Calu3 (cell line): ENCODE results near the gene PPAN. TPM values are rescaled to one million over a fixed set of nuclear protein-coding genes. Genes with fewer than 3 reads are reported as not detected.

Experiments used
- BruUV-seq: library from RNA; stranded (reverse); fragments of 400-500 nt; replicated peaks from 2 replicates; lab custom pipeline; 2021; lab: Mats Ljungman, UMichigan
- CTCF ChIA-PET: fragments of 300-600 bp; sonication (Branson Sonifier 250); formaldehyde crosslinking; loops from one replicate; lab custom pipeline; 2022; ENCODE audit warnings: antibody characterized with exemption; lab: Charles Lee
- DNase-seq: peaks from one replicate; pipeline ENCODE4 v3.0.0; 2022
- H3K27ac Mint-ChIP-seq: one replicate; pipeline ENCODE4 v1.8.0; 2022; ENCODE audit warnings: mixed read lengths; ENCODE audit not compliant: unreplicated experiment
- H3K27me3 Mint-ChIP-seq: one replicate; pipeline ENCODE4 v1.8.0; 2022; ENCODE audit warnings: mixed read lengths; ENCODE audit not compliant: unreplicated experiment
- H3K36me3 Mint-ChIP-seq: one replicate; pipeline ENCODE4 v1.8.0; 2022; ENCODE audit warnings: mild to moderate bottlenecking, moderate library complexity, mixed read lengths; ENCODE audit not compliant: insufficient read depth, unreplicated experiment
- H3K4me1 Mint-ChIP-seq: one replicate; pipeline ENCODE4 v1.8.0; 2022; ENCODE audit warnings: mild to moderate bottlenecking, low read depth, mixed read lengths; ENCODE audit not compliant: unreplicated experiment
- H3K4me3 Mint-ChIP-seq: one replicate; pipeline ENCODE4 v1.8.0; 2022; ENCODE audit warnings: mild to moderate bottlenecking, low read depth, moderate library complexity, mixed read lengths; ENCODE audit not compliant: unreplicated experiment
- H3K9me3 Mint-ChIP-seq: one replicate; pipeline ENCODE4 v1.8.0; 2022; ENCODE audit warnings: low read depth, mixed read lengths; ENCODE audit not compliant: unreplicated experiment
- intact Hi-C: fragments of 100-400 bp; cut with micrococcal nuclease; formaldehyde crosslinking; loops from one replicate; pipeline ENCODE4 v1.10.0; 2022; ENCODE audit not compliant: unreplicated experiment
- total RNA-seq: library from RNA; stranded (reverse); gene quantifications from 2 replicates; pipeline ENCODE4 v1.2.3, GENCODE V29; 2022
- TF ChIP-seq, protein P1 (sequence below): fragments of 200-600 bp; IDR thresholded peaks from one replicate; pipeline ENCODE4 v1.8.0; 2022; ENCODE audit warnings: antibody characterized with exemption; ENCODE audit not compliant: unreplicated experiment

PPAN gene
- total RNA-seq, 1 experiment from 2014 or later, result 52.2 TPM

DNA sequence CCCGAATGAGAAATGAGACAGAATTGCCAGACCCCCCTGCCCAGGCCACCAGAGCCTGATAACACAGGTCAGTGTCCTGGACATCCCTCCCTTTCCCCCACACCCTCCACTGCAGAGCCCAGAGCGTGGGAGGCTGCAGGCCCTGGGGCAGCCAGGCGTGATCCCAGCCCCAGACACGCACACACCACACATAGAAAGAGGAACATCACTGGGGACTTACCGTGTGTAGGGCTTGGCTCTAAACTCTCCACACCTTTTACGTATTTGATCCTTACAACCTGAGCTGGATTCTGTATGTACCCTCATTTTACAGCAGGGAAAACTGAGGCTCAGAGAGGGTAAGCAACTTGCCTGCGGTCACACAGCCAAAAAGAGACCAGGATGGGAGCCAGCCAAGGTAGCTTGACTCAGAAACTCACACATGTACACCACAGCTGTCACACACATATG is 3.4 kb upstream of the PPAN start:
- CTCF ChIA-PET, result interaction anchor here (0.6 kb wide), 1 partner anchor 18 kb away, joined by 3 read pairs; no protein-coding TSS in a partner anchor
- H3K4me1 Mint-ChIP-seq, result peaks cover 7% of the 10 kb centered on the region
- H3K4me3 Mint-ChIP-seq, result no peak overlapping the region
- intact Hi-C loops, result no loop called here
- no peak for DNase-seq
- TF ChIP-seq, protein P1, sequence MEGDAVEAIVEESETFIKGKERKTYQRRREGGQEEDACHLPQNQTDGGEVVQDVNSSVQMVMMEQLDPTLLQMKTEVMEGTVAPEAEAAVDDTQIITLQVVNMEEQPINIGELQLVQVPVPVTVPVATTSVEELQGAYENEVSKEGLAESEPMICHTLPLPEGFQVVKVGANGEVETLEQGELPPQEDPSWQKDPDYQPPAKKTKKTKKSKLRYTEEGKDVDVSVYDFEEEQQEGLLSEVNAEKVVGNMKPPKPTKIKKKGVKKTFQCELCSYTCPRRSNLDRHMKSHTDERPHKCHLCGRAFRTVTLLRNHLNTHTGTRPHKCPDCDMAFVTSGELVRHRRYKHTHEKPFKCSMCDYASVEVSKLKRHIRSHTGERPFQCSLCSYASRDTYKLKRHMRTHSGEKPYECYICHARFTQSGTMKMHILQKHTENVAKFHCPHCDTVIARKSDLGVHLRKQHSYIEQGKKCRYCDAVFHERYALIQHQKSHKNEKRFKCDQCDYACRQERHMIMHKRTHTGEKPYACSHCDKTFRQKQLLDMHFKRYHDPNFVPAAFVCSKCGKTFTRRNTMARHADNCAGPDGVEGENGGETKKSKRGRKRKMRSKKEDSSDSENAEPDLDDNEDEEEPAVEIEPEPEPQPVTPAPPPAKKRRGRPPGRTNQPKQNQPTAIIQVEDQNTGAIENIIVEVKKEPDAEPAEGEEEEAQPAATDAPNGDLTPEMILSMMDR, result no peak
- H3K36me3 Mint-ChIP-seq, result peaks cover 22% of the 10 kb centered on the region
- H3K9me3 Mint-ChIP-seq, result no peaks in the 10 kb centered on the region
- H3K27ac Mint-ChIP-seq, result no peak overlapping the region
- BruUV-seq, result no TSS peak
- H3K27me3 Mint-ChIP-seq, result peaks cover 35% of the 10 kb centered on the region

DNA sequence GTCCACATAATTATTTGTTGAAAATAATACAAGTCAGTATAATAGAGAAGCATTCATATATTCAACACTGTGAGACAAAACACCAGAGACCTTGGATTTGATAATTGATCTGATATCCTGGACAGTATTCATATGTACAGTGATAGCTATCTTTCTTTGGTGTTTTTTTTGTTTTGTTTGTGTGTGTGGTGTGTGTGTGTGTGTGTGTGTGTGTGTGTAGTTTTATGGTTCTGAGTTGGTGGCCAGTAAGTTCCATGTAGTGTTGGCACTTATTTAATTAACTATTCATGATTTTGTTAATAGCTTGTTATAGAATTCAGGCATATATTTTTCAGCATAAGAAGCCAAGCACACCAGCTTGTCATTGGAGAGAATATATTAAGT is 2.0 kb upstream of the PPAN start:
- H3K36me3 Mint-ChIP-seq, result peaks cover 25% of the 10 kb centered on the region
- intact Hi-C loops, result no loop called here
- peaks cover 7% of the 10 kb centered on the region for H3K4me1 Mint-ChIP-seq
- DNase-seq, result no peak
- no TSS peak for BruUV-seq
- no peaks in the 10 kb centered on the region for H3K9me3 Mint-ChIP-seq
- CTCF ChIA-PET, result no interaction called here
- peaks cover 33% of the 10 kb centered on the region for H3K27me3 Mint-ChIP-seq
- TF ChIP-seq, protein P1, result no peak
- H3K4me3 Mint-ChIP-seq, result no peak overlapping the region
- H3K27ac Mint-ChIP-seq, result no peak overlapping the region

DNA sequence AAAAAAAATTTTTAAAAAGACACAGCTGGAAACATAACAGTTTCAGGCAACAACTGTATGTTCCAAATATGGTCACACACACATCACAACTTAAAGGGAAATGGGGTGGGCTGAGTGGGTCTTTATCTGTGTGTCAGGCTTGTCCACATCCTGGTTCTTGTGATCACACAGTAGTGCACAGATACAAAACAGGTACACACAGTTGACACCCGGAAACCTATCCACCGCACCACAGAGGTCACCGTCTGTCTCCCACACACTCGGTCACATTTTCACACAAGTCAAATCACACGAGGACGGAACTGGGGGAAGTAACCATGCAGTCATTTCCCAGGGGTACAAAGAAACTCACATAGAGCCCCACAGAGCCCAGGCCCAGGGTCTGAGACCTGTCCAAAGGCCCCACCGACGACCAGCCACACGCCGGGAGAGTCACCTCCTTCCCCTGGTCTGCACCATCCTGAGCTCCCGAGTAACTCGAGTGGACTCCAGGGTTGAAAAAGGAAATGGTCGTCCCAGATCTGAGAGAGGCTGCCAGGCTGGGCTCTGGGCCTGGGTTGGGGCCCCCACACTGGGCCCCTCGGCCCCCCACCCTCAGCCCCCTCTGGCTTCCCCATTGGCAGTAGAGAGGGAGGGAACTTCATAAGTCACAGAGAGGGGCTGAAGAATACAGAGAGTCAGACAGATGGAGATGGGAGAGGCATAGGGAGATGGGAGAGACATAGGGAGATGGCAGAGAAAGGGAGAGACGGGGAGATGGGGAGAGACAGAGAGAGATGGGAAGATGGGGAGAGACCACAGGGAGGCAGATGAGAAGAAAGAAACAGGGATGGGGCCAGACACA is 1.3 kb upstream of the PPAN start:
- intact Hi-C loops, result no loop called here
- CTCF ChIA-PET, result interaction anchor here (0.6 kb wide), 1 partner anchor 95 kb away, joined by 6 read pairs; the partner anchor contains the start of gene COL5A3

DNA sequence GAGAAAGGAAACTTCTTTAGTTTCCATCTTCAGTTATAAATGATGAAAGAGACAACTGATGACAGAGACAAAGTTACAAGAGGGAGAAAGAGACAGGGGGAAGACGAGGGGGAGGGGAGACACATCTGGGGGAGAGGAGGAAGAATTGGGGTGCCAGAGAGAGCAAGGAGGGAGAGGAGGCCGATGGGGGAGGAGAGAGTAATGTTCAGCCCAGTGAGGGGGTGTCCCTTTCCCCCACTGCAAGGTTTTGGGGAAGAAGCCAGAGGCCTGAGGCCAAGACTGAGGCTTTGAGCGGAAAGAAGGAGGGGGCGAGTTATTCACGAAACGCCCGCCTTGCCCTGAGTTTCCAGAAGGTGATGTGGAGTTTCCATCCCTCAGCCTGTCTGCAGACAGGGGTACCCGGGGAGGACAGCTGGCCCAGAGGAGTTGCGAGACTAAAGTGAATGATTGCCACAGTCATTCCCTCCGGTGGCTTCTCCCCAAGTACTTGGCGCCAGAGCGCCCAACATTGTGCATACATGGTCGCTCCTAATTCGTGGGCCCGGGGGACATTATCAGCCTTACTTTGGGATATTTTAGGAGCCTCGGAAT is 558 bp upstream of the PPAN start:
- CTCF ChIA-PET, result interaction anchor here (0.8 to 1.4 kb wide), 2 partner anchors 9 to 146 kb away, joined by 3 to 4 read pairs; no protein-coding TSS in a partner anchor
- Mint-ChIP-seq H3K4me1 (peaks cover 15% of the 10 kb centered on the region), H3K36me3 (peaks cover 40% of the 10 kb centered on the region), H3K27me3 (peaks cover 18% of the 10 kb centered on the region), H3K9me3 (no peaks in the 10 kb centered on the region), H3K27ac (peak overlapping the region; percentile 63), H3K4me3 (peak overlapping the region; percentile 84)
- DNase-seq, result no peak
- TF ChIP-seq, protein P1, result no peak
- intact Hi-C loops, result no loop called here
- BruUV-seq, result no TSS peak

More for the DNA sequence above, 1.3 kb upstream of the PPAN start:
- H3K27me3 Mint-ChIP-seq, result peaks cover 25% of the 10 kb centered on the region
- no peak for DNase-seq
- H3K36me3 Mint-ChIP-seq, result peaks cover 33% of the 10 kb centered on the region
- BruUV-seq, result no TSS peak
- H3K27ac Mint-ChIP-seq, result no peak overlapping the region
- peaks cover 8% of the 10 kb centered on the region for H3K4me1 Mint-ChIP-seq
- H3K9me3 Mint-ChIP-seq, result no peaks in the 10 kb centered on the region
- H3K4me3 Mint-ChIP-seq, result no peak overlapping the region
- TF ChIP-seq, protein P1, result no peak
